ENCODE results near the gene CELF4.

DNA sequence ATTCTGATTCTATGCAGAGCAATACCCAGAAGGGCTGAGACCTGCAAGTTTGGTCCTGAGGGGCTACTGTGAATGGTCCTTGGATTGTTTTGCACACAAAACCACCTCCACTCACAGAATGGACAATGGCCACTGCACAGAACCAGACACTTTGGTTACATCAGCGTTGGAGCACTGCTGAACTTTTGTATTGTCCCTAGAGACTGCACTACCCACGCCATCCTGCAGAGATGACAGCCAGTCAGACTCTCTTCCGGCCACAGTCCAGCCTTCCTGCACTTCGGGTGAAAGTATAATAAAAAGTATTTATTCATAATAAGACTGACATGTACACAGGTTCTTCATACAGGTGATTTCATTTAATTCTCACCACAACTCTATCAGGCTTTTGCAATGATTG lies 35.7 kb downstream of the CELF4 start:
- TF ChIP-seq, protein P1, sequence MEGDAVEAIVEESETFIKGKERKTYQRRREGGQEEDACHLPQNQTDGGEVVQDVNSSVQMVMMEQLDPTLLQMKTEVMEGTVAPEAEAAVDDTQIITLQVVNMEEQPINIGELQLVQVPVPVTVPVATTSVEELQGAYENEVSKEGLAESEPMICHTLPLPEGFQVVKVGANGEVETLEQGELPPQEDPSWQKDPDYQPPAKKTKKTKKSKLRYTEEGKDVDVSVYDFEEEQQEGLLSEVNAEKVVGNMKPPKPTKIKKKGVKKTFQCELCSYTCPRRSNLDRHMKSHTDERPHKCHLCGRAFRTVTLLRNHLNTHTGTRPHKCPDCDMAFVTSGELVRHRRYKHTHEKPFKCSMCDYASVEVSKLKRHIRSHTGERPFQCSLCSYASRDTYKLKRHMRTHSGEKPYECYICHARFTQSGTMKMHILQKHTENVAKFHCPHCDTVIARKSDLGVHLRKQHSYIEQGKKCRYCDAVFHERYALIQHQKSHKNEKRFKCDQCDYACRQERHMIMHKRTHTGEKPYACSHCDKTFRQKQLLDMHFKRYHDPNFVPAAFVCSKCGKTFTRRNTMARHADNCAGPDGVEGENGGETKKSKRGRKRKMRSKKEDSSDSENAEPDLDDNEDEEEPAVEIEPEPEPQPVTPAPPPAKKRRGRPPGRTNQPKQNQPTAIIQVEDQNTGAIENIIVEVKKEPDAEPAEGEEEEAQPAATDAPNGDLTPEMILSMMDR (conservative IDR thresholded peaks at IDR 0.05): no peak
- TF ChIP-seq ZFX (IDR thresholded peaks at IDR 0.05): no peak

Measured in C4-2B (cell line).